22Rv1 (cell line): ENCODE data around the gene CCDC63.

Experiments
- CTCF ChIP-seq: fragments of 450-650 bp; IDR thresholded peaks from 2 replicates; pipeline ENCODE4 v1.5.1; 2017; ENCODE audit warnings: mild to moderate bottlenecking
- ZFX ChIP-seq: fragments of 450-650 bp; IDR thresholded peaks from 2 replicates; pipeline ENCODE4 v1.6.1; 2017; ENCODE audit warnings: antibody characterized with exemption, borderline replicate concordance

- TF ChIP-seq CTCF (no peak), ZFX (no peak)
Measured at GRCh38 chr12:110921262-110921661, 74.5 kb downstream of the CCDC63 start.
